ENCODE results near the gene GARS1.

DNA sequence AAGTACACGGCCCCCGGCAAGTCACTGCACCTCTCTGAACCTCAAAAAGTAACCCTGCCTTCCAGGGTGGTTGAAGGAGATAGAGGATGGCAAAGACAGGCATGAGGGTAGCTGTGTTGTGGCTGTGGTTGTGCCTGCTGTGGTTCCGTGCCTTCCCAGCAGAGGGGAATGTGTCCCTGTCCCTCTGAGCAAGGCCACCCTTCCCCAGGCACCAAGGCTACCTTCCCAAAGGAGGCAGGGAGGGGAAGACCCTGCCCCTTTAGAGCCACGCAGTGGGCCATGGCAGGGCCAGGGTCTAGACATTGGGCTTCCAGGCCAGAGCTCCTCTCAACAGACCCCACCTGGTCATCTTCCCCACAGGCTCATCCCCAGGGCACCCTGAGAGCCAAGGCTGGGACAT lies 68.7 kb downstream of the GARS1 start:
- no peak for TF ChIP-seq CTCF (IDR thresholded peaks at IDR 0.05 in 2 of 3, conservative IDR thresholded peaks at IDR 0.05 in 1 of 3; ENCODE audit: insufficient read depth in 2 of 3, low read depth in 1 of 3, low read length in 3 of 3)
- TF ChIP-seq ZNF830 (CRISPR knock-in tag; IDR thresholded peaks at IDR 0.05) = no peak
- TF ChIP-seq POU5F1 (IDR thresholded peaks at IDR 0.05; ENCODE audit: borderline replicate concordance, low read depth, low read length, partially characterized antibody) = no peak
- no peak for TF ChIP-seq SP1 (CRISPR knock-in tag; IDR thresholded peaks at IDR 0.05)
- TF ChIP-seq ZSCAN29 (IDR thresholded peaks at IDR 0.05) = no peak
- no peak for TF ChIP-seq LARP7 (IDR thresholded peaks at IDR 0.05)
- TF ChIP-seq E2F5 (CRISPR knock-in tag; IDR thresholded peaks at IDR 0.05) = no peak
- TF ChIP-seq NFIX (CRISPR knock-in tag; IDR thresholded peaks at IDR 0.05; ENCODE audit: low read depth) = no peak
- TF ChIP-seq SP2 (IDR thresholded peaks at IDR 0.05; ENCODE audit: extremely low read depth, low read depth, low read length, poor library complexity, severe bottlenecking) = no peak
- TF ChIP-seq CHCHD3 (CRISPR knock-in tag; IDR thresholded peaks at IDR 0.05) = no peak
